Measurements from ENCODE around the gene PGRMC2.
A peak's percentile ranks its signal among the peaks of the same experiment; 100 is the strongest.

PGRMC2 gene

GRCh38 chr4:128287871-128288688 lies 467 bp upstream of the PGRMC2 start (continued):
- no peak for TF ChIP-seq ZBTB44 (tag by site-specific recombination; IDR thresholded peaks at IDR 0.05)
- TF ChIP-seq ZNF768 (tag by site-specific recombination; IDR thresholded peaks at IDR 0.05), result no peak
- TF ChIP-seq ZSCAN16 (tag by site-specific recombination; IDR thresholded peaks at IDR 0.05), result no peak
- TF ChIP-seq ZNF121 (tag by site-specific recombination; IDR thresholded peaks at IDR 0.05), result no peak
- TF ChIP-seq ZNF354C (tag by site-specific recombination; IDR thresholded peaks at IDR 0.05; ENCODE audit: borderline replicate concordance, low read depth), result no peak
- no peak for TF ChIP-seq ZNF16 (tag by site-specific recombination; IDR thresholded peaks at IDR 0.05; ENCODE audit: low read depth)
- no peak for TF ChIP-seq ZNF10 (tag by site-specific recombination; IDR thresholded peaks at IDR 0.05)
- no peak for TF ChIP-seq FEZF1 (tag by site-specific recombination; IDR thresholded peaks at IDR 0.05)
- peak; percentile 89 for TF ChIP-seq KLF9 (tag by site-specific recombination; IDR thresholded peaks at IDR 0.05; ENCODE audit: low read depth)
- no peak for TF ChIP-seq ZNF146 (tag by site-specific recombination; IDR thresholded peaks at IDR 0.05)
- no peak for TF ChIP-seq WT1 (tag by site-specific recombination; IDR thresholded peaks at IDR 0.05)
- no peak for TF ChIP-seq SALL2 (tag by site-specific recombination; IDR thresholded peaks at IDR 0.05; ENCODE audit: borderline replicate concordance)
- no peak; the same call in 1 of the 2 replicates for TF ChIP-seq ZIC2 (tag by site-specific recombination; IDR thresholded peaks at IDR 0.05)
- TF ChIP-seq SP3 (tag by site-specific recombination; IDR thresholded peaks at IDR 0.05), result peak; percentile 83
- no peak for TF ChIP-seq ZNF184 (tag by site-specific recombination; IDR thresholded peaks at IDR 0.05)
- no peak for TF ChIP-seq ZNF223 (tag by site-specific recombination; IDR thresholded peaks at IDR 0.05)
- TF ChIP-seq ZNF155 (tag by site-specific recombination; IDR thresholded peaks at IDR 0.05), result no peak
- TF ChIP-seq ZNF549 (tag by site-specific recombination; IDR thresholded peaks at IDR 0.05), result no peak
- TF ChIP-seq REPIN1 (tag by site-specific recombination; IDR thresholded peaks at IDR 0.05; ENCODE audit: low read depth), result no peak
- TF ChIP-seq ZNF530 (tag by site-specific recombination; IDR thresholded peaks at IDR 0.05; ENCODE audit: low read depth), result no peak
- peak; percentile 96 for TF ChIP-seq ZNF335 (tag by site-specific recombination; conservative IDR thresholded peaks at IDR 0.05)
- no peak for TF ChIP-seq ZFP37 (tag by site-specific recombination; IDR thresholded peaks at IDR 0.05)
- TF ChIP-seq ZBTB17 (tag by site-specific recombination; IDR thresholded peaks at IDR 0.05), result peak; percentile 94
- TF ChIP-seq ZBTB20 (tag by site-specific recombination; IDR thresholded peaks at IDR 0.05), result peak; percentile 87
- TF ChIP-seq ZNF621 (tag by site-specific recombination; IDR thresholded peaks at IDR 0.05), result no peak
- TF ChIP-seq HIC1 (tag by site-specific recombination; IDR thresholded peaks at IDR 0.05), result peak; percentile 61
- peak; percentile 71 for TF ChIP-seq GLIS2 (tag by site-specific recombination; IDR thresholded peaks at IDR 0.05)
- no peak for TF ChIP-seq ZNF404 (tag by site-specific recombination; IDR thresholded peaks at IDR 0.05)
- TF ChIP-seq ZNF629 (tag by site-specific recombination; IDR thresholded peaks at IDR 0.05), result no peak
- TF ChIP-seq ZNF624 (tag by site-specific recombination; IDR thresholded peaks at IDR 0.05), result no peak
- TF ChIP-seq KLF8 (tag by site-specific recombination; IDR thresholded peaks at IDR 0.05), result peak; percentile 39; the same call in 1 of the 2 replicates
- TF ChIP-seq ZNF670 (tag by site-specific recombination; IDR thresholded peaks at IDR 0.05; ENCODE audit: low read depth), result no peak
- TF ChIP-seq PRDM4 (tag by site-specific recombination; IDR thresholded peaks at IDR 0.05), result no peak
- no peak; the same call in 1 of the 2 replicates for TF ChIP-seq KLF17 (tag by site-specific recombination; IDR thresholded peaks at IDR 0.05)
